Hepatocyte (in vitro differentiated cells): ENCODE results near the gene HS3ST4.

Experiments used
- CTCF ChIP-seq: fragments of 200-600 bp; sonication (generic); IDR thresholded peaks from 2 replicates; pipeline ENCODE4 v1.5.1; 2016; ENCODE audit warnings: antibody characterized with exemption, mild to moderate bottlenecking; ENCODE audit not compliant: poor library complexity
- EZH2 ChIP-seq: fragments of 200-600 bp; sonication (generic); IDR thresholded peaks from 2 replicates; pipeline ENCODE4 v1.6.1; 2016; ENCODE audit warnings: antibody characterized with exemption, mild to moderate bottlenecking, borderline replicate concordance
- EZH2phosphoT487 ChIP-seq: fragments of 200-600 bp; sonication (generic); IDR thresholded peaks from one replicate; pipeline ENCODE4 v1.6.1; 2018; ENCODE audit warnings: antibody characterized with exemption, mild to moderate bottlenecking, low read depth, moderate library complexity; ENCODE audit not compliant: unreplicated experiment, severe bottlenecking

- TF ChIP-seq EZH2phosphoT487 (no peak), CTCF (no peak), EZH2 (no peak)
These were observed 175.3 kb downstream of the HS3ST4 start for GRCh38 chr16:25867041-25867440.
